ENCODE data around the gene TXNDC9.
"Not testable (repeated sequence)": the region's sequence is repeated elsewhere in the genome, so short reads cannot be mapped to it uniquely, and the experiment has no call there.

The TXNDC9 gene

GRCh38 chr2:99317873-99318200 lies 18.3 kb downstream of the TXNDC9 start:
- DNase-seq = not testable (repeated sequence)

DNA sequence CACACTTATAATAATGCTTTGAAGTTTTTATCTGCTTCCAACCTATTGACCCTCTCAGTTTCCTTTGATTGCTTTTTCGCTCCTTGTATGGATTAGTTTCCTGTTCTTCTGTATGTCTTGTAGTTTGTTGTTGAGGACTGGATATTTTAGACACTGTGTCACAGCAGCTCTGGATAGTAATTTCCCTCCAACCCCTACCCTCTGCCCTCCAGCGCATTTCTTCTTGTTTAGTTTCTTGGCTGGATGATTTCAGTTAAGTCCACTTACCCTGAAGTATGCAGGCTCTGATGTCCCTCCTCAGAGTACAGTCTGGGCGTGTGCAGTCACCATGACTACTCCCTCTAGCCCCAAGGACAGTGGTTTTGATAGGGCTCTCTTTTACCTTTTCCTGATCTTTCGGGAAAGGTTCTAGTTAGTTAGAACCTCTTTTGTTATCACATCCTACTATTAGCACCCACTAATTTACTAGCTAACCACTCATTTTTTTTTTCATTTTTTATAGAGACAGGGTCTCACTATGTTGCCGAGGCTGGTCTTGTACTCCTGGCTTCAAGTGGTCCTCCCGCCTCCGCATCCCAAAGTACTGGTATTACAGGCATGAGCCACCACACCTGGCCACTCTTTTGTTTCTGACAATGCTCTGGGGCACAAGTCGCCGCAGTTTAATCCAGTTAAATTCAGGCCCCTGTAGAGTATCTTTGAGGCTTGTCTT lies 18.8 kb downstream of the TXNDC9 start:
- DNase-seq = no peak

DNA sequence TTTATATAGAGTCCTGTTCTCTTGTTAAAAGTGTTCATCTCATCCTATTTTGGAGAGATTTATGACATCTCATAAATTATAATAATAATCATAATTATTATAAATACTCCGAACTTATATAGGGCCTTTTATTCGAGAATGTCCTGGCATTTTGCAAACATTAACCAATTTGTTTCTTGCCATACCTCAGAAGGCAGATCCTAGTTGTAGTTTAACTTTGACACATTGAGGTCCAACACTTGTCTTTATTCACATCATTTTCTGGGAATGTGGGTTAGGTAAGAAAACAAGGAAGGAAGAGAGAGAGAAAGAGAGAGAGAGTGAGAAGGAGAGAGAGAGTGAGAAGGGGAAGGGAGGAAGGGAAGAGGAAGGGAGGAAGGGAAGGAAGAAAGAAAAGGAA lies 35.0 kb downstream of the TXNDC9 start, which contains the start of gene LYG1:
Gene LYG1 (minus strand): TSS at position 101 of the 400 bp plus-strand sequence. CDS start 5,527 bp downstream, outside the sequence.
- not testable (repeated sequence) for DNase-seq

DNA sequence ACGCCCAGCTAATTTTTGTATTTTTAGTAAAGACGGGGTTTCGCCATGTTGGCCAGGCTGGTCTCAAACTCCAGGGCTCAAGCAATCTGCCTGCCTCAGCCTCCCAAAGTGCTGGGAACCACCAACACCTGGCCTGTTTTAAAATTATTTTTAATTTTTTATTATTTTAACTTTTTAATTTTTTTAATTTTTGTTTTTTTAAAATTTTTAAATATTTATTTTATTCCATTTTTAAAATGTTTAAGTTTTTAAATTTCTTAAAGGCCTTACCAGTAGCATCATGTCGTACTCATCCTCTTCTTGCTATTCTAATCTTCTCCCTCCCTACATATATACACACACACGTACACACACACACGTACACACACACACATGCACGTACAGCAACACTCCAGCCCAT lies 36.6 kb downstream of the TXNDC9 start:
- no peak for DNase-seq

GRCh38 chr2:99297994-99298393 lies 38.1 kb downstream of the TXNDC9 start:
- DNase-seq = no peak

DNA sequence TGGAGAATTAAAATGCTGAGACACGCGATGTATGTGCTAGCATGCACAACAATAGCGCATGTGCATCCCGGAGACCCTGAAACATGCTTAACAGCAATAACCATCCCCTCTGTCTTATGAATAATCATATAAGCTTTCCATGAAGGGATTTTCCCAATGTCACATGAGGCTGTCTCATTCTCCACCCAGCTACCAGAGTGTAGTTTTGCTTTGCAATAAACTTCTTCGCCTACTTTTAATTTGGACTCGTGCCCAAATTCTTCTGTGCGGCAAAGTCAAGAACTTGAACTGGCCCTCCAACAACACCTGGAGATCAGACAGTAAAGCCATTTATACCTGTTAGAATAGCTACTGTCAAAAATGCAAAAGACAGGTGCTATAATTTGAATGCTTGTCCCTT lies 50.6 kb downstream of the TXNDC9 start:
- no peak for DNase-seq

DNA sequence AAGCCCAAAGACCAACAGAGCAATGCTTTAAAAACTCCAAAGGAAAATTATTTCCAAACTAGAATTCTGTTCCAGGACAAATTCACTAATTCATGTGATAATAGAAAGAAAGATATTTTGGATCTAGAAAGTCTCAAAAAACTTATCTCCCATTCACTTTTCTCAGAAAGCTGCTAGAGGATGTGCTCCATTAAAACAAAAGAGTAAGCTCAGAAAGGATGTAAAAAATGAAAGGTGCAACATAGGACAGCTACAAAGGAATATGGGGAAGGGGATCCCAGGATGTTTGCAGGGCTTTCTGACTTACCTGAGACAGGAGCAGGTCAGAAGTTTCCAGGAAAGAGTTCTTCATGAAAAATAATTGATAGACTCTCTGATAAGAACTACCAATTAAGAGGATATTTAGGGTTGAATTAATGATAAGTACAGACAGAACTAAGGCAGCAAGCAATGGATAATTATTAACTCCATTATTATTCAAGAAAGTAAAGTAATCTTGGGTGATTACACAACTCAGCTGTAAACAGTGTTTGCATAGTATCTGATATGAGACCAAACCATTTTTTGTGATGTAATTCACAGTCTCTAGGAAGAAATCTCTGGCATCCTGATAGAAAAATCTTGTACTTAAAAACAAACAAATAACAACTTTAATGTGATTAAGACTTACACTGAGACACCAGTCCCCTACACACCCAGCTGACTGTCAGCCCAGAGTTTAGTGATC lies 56.0 kb downstream of the TXNDC9 start:
- no peak for DNase-seq

GRCh38 chr2:99278793-99279291 lies 57.3 kb downstream of the TXNDC9 start:
- DNase-seq = no peak

GRCh38 chr2:99278195-99278765 lies 57.9 kb downstream of the TXNDC9 start:
- DNase-seq = not testable (repeated sequence)

- DNase-seq = peak; percentile 12
Observed at GRCh38 chr2:99275882-99276281, 60.3 kb downstream of the TXNDC9 start.
